Activated T-cell treated with anti-CD3 and anti-CD28 coated beads, Interleukin-2, amount 50 U/mL, for 72 hours (primary cell): ENCODE data around the gene C1orf50. TPM values are rescaled to one million over a fixed set of nuclear protein-coding genes. Genes with fewer than 3 reads are reported as not detected.

ENCODE experiments used
- ATAC-seq, 2 donors: fragments of 150-1000 bp; cut with Tn5 transposase; replicated peaks in 1 of 2; 2 replicates each; pipeline ENCODE4 v1.10.0; 2021; ENCODE audit warnings: moderate library complexity in 2 of 2, mild to moderate bottlenecking in 1 of 2
- DNase-seq, 2 donors: peaks; one replicate each; pipeline ENCODE4 v3.0.0; 2021 to 2022; ENCODE audit warnings: mixed read lengths in 1 of 2
- H3K27ac Mint-ChIP-seq: one replicate; pipeline ENCODE4 v1.8.0; 2022; ENCODE audit warnings: mild to moderate bottlenecking, moderate library complexity, mixed read lengths
- H3K27me3 Mint-ChIP-seq: one replicate; pipeline ENCODE4 v1.8.0; 2022; ENCODE audit warnings: low read depth, mixed read lengths
- H3K36me3 Mint-ChIP-seq, 2 donors: one replicate each; pipeline ENCODE4 v1.8.0; 2022; ENCODE audit warnings: mixed read lengths in 2 of 2, mild to moderate bottlenecking in 1 of 2; ENCODE audit not compliant: insufficient read depth in 2 of 2
- H3K4me1 Mint-ChIP-seq: one replicate; pipeline ENCODE4 v1.8.0; 2022; ENCODE audit warnings: low read depth, mixed read lengths
- H3K4me3 Mint-ChIP-seq, 2 donors: one replicate each; pipeline ENCODE4 v1.8.0; 2022; ENCODE audit warnings: mild to moderate bottlenecking in 2 of 2, mixed read lengths in 2 of 2, moderate library complexity in 2 of 2
- H3K9me3 Mint-ChIP-seq, 2 donors: one replicate each; pipeline ENCODE4 v1.8.0; 2022; ENCODE audit warnings: mixed read lengths in 2 of 2
- total RNA-seq, 2 donors: library from RNA; stranded (reverse); gene quantifications; one replicate each; pipeline ENCODE4 v1.2.3, GENCODE V29; 2022

The C1orf50 gene
- total RNA-seq, 2 donors from 2014 or later = 11.7 to 12.2 TPM

DNA sequence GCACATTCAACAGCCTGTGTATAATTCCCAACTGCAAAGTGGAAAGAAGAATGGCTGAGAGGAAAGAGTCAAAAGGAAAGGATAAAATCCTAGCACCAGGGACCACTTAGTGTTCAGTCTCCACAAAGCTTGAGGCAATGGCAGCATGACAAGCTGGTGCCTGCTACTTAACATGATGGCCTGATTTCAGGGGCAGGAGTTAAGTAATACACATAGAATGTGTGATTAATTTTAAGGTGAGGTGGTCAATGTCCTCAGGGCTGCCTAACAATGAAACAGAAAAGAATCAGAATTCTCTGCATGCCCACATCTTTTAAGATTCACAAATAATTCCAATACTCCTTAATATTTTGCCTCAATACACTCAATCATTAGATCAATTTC, 9.2 kb upstream of the C1orf50 start:
- H3K4me1 Mint-ChIP-seq = peaks cover 7% of the 10 kb centered on the region
- peaks cover 4 to 21% of the 10 kb centered on the region in 2 donors for H3K36me3 Mint-ChIP-seq
- no peak overlapping the region for H3K4me3 Mint-ChIP-seq
- H3K9me3 Mint-ChIP-seq = no peaks in the 10 kb centered on the region
- H3K27ac Mint-ChIP-seq = no peak overlapping the region
- DNase-seq = no peak
- no peak for ATAC-seq
- H3K27me3 Mint-ChIP-seq = no peaks in the 10 kb centered on the region

- H3K27me3 Mint-ChIP-seq = no peaks in the 10 kb centered on the region
- H3K27ac Mint-ChIP-seq = no peak overlapping the region
- DNase-seq (no peak), ATAC-seq (no peak)
- H3K4me3 Mint-ChIP-seq = no peak overlapping the region
- H3K9me3 Mint-ChIP-seq = no peaks in the 10 kb centered on the region
- peaks cover 7% of the 10 kb centered on the region for H3K4me1 Mint-ChIP-seq
- peaks cover 4 to 21% of the 10 kb centered on the region in 2 donors for H3K36me3 Mint-ChIP-seq
These were observed 8.4 kb upstream of the C1orf50 start for GRCh38 chr1:42758641-42759040.

DNA sequence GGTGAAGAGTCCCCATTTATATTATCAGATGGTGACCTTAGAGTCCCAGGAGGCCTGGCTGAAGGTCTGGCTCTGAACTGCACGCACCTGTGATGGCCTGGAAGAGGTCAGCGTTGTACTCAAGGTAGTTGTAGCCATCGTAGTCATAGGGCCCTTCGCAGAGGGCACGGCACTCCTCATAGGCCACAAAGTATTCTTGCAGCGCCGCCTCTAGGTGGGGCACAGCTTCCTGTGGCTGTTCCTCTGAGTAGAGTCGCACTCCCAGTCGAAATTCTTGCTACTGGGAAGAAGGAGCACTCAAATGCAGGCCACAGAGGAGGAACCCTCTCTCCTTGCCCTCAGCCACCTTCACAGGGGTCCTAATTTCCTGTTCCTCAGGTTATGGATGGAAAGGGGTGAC, 7.9 kb upstream of the C1orf50 start:
- Mint-ChIP-seq H3K27me3 (no peaks in the 10 kb centered on the region), H3K9me3 (no peaks in the 10 kb centered on the region), H3K36me3 (peaks cover 4 to 19% of the 10 kb centered on the region in 2 donors), H3K27ac (no peak overlapping the region), H3K4me3 (no peak overlapping the region), H3K4me1 (peaks cover 7% of the 10 kb centered on the region)
- ATAC-seq (no peak), DNase-seq (no peak)

DNA sequence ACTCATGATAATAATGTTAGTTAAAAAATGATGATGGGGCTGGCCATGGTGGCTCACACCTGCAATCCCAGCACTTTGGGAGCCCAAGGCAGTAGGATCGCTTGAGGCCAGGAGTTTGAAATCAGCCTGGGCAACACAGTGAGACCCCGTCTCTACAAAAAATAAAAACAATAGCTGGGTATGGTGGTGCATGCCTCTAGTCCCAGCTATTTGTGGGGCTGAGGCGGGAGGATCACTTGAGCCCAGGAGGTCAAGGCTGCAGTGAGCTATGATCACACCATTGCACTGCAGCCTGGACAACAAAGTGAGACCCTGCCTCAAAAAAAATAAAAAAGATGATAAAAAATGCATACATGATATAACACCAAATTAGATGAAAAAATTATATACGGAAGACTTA, 5.5 kb upstream of the C1orf50 start:
- H3K27me3 Mint-ChIP-seq = no peaks in the 10 kb centered on the region
- H3K4me3 Mint-ChIP-seq = no peak overlapping the region
- peak overlapping the region; percentile 43 for H3K27ac Mint-ChIP-seq
- H3K4me1 Mint-ChIP-seq = peaks cover 6% of the 10 kb centered on the region
- DNase-seq = no peak
- ATAC-seq = no peak
- H3K36me3 Mint-ChIP-seq = peaks cover 6 to 10% of the 10 kb centered on the region in 2 donors
- no peaks in the 10 kb centered on the region for H3K9me3 Mint-ChIP-seq

GRCh38 chr1:42762269-42762668, 4.8 kb upstream of the C1orf50 start:
- H3K4me3 Mint-ChIP-seq = no peak overlapping the region

DNA sequence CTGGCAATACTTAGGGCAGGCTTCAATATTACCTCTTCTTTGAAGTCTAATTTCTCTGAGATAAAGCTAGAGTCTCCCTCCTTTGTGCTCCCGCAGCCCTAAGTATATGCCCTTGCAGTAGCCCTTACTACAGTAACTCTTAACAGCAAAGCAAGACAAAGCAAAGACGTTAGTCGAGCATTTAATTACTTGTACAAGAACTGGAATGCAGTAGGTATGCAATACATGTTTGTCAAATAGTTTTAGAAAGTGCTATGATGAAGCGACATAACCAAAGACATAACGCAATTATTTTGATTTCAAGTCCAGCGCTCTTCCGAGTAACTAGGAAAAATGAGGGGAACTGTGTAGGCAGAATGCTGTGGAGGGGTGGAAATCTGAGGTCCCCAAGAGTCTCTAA, 1.8 kb upstream of the C1orf50 start:
- H3K4me3 Mint-ChIP-seq = no peak overlapping the region
- H3K36me3 Mint-ChIP-seq = peaks cover 5 to 12% of the 10 kb centered on the region in 2 donors
- no peaks in the 10 kb centered on the region for H3K27me3 Mint-ChIP-seq
- H3K27ac Mint-ChIP-seq = no peak overlapping the region
- DNase-seq (no peak), ATAC-seq (no peak)
- no peaks in the 10 kb centered on the region for H3K9me3 Mint-ChIP-seq
- peaks cover 26% of the 10 kb centered on the region for H3K4me1 Mint-ChIP-seq

More at GRCh38 chr1:42762269-42762668, 4.8 kb upstream of the C1orf50 start:
- H3K27ac Mint-ChIP-seq = no peak overlapping the region
- H3K4me1 Mint-ChIP-seq = no peaks in the 10 kb centered on the region
- no peaks in the 10 kb centered on the region for H3K9me3 Mint-ChIP-seq
- no peaks in the 10 kb centered on the region for H3K27me3 Mint-ChIP-seq
- DNase-seq = no peak
- H3K36me3 Mint-ChIP-seq = peaks cover 3 to 6% of the 10 kb centered on the region in 2 donors
- ATAC-seq = no peak

GRCh38 chr1:42765832-42766740, 963 bp upstream of the C1orf50 start:
- peaks cover 34% of the 10 kb centered on the region for H3K4me1 Mint-ChIP-seq
- H3K27ac Mint-ChIP-seq = peak overlapping the region; percentile 78
- peaks cover 7 to 16% of the 10 kb centered on the region in 2 donors for H3K36me3 Mint-ChIP-seq
- no peaks in the 10 kb centered on the region for H3K27me3 Mint-ChIP-seq
- H3K4me3 Mint-ChIP-seq = no peak overlapping the region
- ATAC-seq (peak; percentile 28 to 32), DNase-seq (peak; percentile 62 to 67)
- no peaks in the 10 kb centered on the region for H3K9me3 Mint-ChIP-seq

DNA sequence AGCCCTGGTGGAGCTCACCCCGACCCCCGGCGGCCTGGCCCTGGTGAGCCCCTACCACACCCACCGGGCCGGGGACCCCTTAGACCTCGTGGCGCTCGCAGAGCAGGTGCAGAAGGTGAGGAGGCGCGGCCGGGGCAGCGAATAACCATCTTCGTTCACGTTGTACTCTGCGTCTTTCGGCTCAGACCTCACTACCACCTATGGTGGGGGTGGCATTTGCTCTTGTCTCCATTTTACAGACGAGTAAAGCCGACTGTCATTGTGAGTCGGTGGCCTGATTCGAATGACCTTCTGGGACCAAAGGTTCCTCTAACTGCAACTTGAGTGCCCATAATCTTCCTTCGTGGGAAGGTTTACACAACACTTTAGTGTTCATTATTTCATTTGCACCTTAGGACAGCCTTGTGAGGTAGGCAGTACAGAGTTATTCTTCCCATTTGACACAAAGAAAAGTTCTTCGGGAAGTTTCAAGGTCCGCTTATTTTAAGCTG, 506 bp downstream of the C1orf50 start:
- Mint-ChIP-seq H3K27me3 (no peaks in the 10 kb centered on the region), H3K4me1 (peaks cover 43% of the 10 kb centered on the region), H3K36me3 (peaks cover 8 to 14% of the 10 kb centered on the region in 2 donors), H3K4me3 (no peak overlapping the region), H3K27ac (peak overlapping the region; percentile 44), H3K9me3 (no peaks in the 10 kb centered on the region)
- ATAC-seq (peak; percentile 16 to 38), DNase-seq (no peak)

DNA sequence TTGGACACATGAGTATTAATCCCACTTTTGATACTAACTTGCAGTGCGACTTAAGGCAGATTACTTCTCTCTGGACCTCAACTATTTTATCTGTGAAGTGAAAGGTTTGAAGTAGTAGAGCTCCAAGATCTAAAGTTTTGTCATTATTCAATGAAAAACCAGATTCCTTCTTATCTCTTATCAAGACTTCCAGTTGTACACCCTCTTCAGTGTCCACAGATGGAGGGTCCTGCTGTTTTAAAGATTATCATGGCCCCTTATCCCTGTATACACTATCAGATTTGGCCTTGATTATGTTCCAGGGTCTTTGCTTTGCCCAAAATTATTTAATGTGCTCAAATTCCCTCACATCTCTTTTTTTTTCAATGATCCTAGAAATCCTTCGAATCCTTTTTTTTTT, 1.1 kb downstream of the C1orf50 start:
- H3K36me3 Mint-ChIP-seq = peaks cover 8 to 14% of the 10 kb centered on the region in 2 donors
- no peak overlapping the region for H3K4me3 Mint-ChIP-seq
- ATAC-seq = no peak
- H3K27ac Mint-ChIP-seq = peak overlapping the region; percentile 44
- H3K9me3 Mint-ChIP-seq = no peaks in the 10 kb centered on the region
- H3K27me3 Mint-ChIP-seq = no peaks in the 10 kb centered on the region
- DNase-seq = no peak
- peaks cover 47% of the 10 kb centered on the region for H3K4me1 Mint-ChIP-seq

GRCh38 chr1:42769811-42770210, 2.8 kb downstream of the C1orf50 start:
- Mint-ChIP-seq H3K4me3 (peak overlapping the region; percentile 19 to 45), H3K9me3 (no peaks in the 10 kb centered on the region), H3K4me1 (peaks cover 55% of the 10 kb centered on the region)

GRCh38 chr1:42773420-42773819, 6.4 kb downstream of the C1orf50 start:
- Mint-ChIP-seq H3K36me3 (peaks cover 6 to 19% of the 10 kb centered on the region in 2 donors), H3K27ac (peak overlapping the region; percentile 88), H3K9me3 (no peaks in the 10 kb centered on the region), H3K4me3 (peak overlapping the region in 1 of 2 donors; percentile 1), H3K4me1 (peaks cover 52% of the 10 kb centered on the region), H3K27me3 (no peaks in the 10 kb centered on the region)
- no peak for DNase-seq
- ATAC-seq = peak in 1 of 2 donors; percentile 66

More at GRCh38 chr1:42769811-42770210, 2.8 kb downstream of the C1orf50 start:
- peaks cover 8 to 14% of the 10 kb centered on the region in 2 donors for H3K36me3 Mint-ChIP-seq
- H3K27me3 Mint-ChIP-seq = no peaks in the 10 kb centered on the region
- no peak for DNase-seq
- ATAC-seq = no peak
- no peak overlapping the region for H3K27ac Mint-ChIP-seq

- DNase-seq = no peak
- ATAC-seq = no peak
- Mint-ChIP-seq H3K27me3 (no peaks in the 10 kb centered on the region), H3K27ac (peak overlapping the region; percentile 77), H3K4me3 (no peak overlapping the region), H3K36me3 (peaks cover 7 to 15% of the 10 kb centered on the region in 2 donors), H3K9me3 (no peaks in the 10 kb centered on the region), H3K4me1 (peaks cover 40% of the 10 kb centered on the region)
These were observed 8.0 kb downstream of the C1orf50 start for GRCh38 chr1:42774928-42775526.

- DNase-seq (no peak), ATAC-seq (no peak)
- no peak overlapping the region for H3K4me3 Mint-ChIP-seq
- peaks cover 28% of the 10 kb centered on the region for H3K4me1 Mint-ChIP-seq
- H3K9me3 Mint-ChIP-seq = no peaks in the 10 kb centered on the region
- peak overlapping the region; percentile 34 for H3K27ac Mint-ChIP-seq
- peaks cover 5 to 10% of the 10 kb centered on the region in 2 donors for H3K36me3 Mint-ChIP-seq
- H3K27me3 Mint-ChIP-seq = no peaks in the 10 kb centered on the region
These were observed 9.5 kb downstream of the C1orf50 start for GRCh38 chr1:42776502-42776901.
